Esophagus squamous epithelium (tissue), 5 donors: Measurements from ENCODE around the gene GOSR1. TPM values are rescaled to one million over a fixed set of nuclear protein-coding genes. Genes with fewer than 3 reads are reported as not detected.
"Not testable (repeated sequence)": the region's sequence is repeated elsewhere in the genome, so short reads cannot be mapped to it uniquely, and the experiment has no call there.

Experiments
- DNase-seq: peaks from one replicate; lab custom pipeline; 2025; lab: John Stamatoyannopoulos, UW
- H3K27ac ChIP-seq, 4 donors: fragments of 200-600 bp; sonication (generic); one replicate each; pipeline ENCODE4 v1.5.1; 2016 to 2019; ENCODE audit warnings: mild to moderate bottlenecking in 1 of 4
- H3K27me3 ChIP-seq, 4 donors: fragments of 200-600 bp; sonication (generic); 1 replicate in 3 of 4; 2 replicates in 1 of 4; pipeline versions ENCODE4 v1.5.1 to v1.6.0; 2017 to 2021; ENCODE audit warnings: antibody characterized with exemption in 1 of 4
- H3K36me3 ChIP-seq, 3 donors: fragments of 200-600 bp; sonication (generic); one replicate each; pipeline ENCODE4 v1.5.1; 2016 to 2019
- H3K4me1 ChIP-seq, 3 donors: fragments of 200-600 bp; sonication (generic); one replicate each; pipeline ENCODE4 v1.5.1; 2017 to 2019
- H3K4me3 ChIP-seq, 4 donors: fragments of 200-600 bp; sonication (generic); 1 replicate in 3 of 4; 2 replicates in 1 of 4; pipeline ENCODE4 v1.5.1; 2016 to 2019; ENCODE audit warnings: mild to moderate bottlenecking in 2 of 4, moderate library complexity in 1 of 4
- H3K9me3 ChIP-seq, 3 donors: fragments of 200-600 bp; sonication (generic); one replicate each; pipeline ENCODE4 v1.5.1; 2016 to 2019
- POLR2A ChIP-seq, 4 donors: fragments of 450-650 bp; IDR thresholded peaks; one replicate each; pipeline ENCODE4 v1.6.1; 2017; ENCODE audit warnings: antibody characterized with exemption in 4 of 4, mild to moderate bottlenecking in 4 of 4, moderate library complexity in 3 of 4
- WGBS, 2 donors: methylation state at CpG; one replicate each; pipeline ENCODE4 v1.1.5; 2018; 5-methylcytosine and 5-hydroxymethylcytosine counted together
- intact Hi-C: fragments of 100-400 bp; cut with DNase I; formaldehyde crosslinking; loops from one replicate; pipeline ENCODE4 v1.15.0; 2022
- total RNA-seq, 4 donors: library from RNA; depleted of rRNA; stranded (reverse); fragments of >200 nt; gene quantifications; one replicate each; pipeline ENCODE4 v1.1.0, GENCODE V29; 2016
- TF ChIP-seq, protein P1 (sequence below), 6 experiments: fragments of 450-650 bp in 4 of 6; fragments of 200-600 bp in 2 of 6; sonication (generic) in 2 of 6; IDR thresholded peaks; one replicate each; pipeline ENCODE4 v1.5.1; 2016 to 2019; ENCODE audit warnings: antibody characterized with exemption in 6 of 6, mild to moderate bottlenecking in 4 of 6, moderate library complexity in 4 of 6
- donor health status: DM: yes; HTN: yes; CAD: no.

The GOSR1 gene
- total RNA-seq, 4 donors from 2014 or later: 19.4 to 50.4 (median 37.7) TPM

- no peak overlapping the region for H3K4me3 ChIP-seq
- intact Hi-C loops: no loop called here
- no peaks in the 10 kb centered on the region for H3K9me3 ChIP-seq
- DNase-seq: no peak
- H3K27ac ChIP-seq: no peak overlapping the region
- no peaks in the 10 kb centered on the region for H3K36me3 ChIP-seq
- TF ChIP-seq POLR2A (IDR thresholded peaks at IDR 0.05): no peak
- TF ChIP-seq, protein P1, sequence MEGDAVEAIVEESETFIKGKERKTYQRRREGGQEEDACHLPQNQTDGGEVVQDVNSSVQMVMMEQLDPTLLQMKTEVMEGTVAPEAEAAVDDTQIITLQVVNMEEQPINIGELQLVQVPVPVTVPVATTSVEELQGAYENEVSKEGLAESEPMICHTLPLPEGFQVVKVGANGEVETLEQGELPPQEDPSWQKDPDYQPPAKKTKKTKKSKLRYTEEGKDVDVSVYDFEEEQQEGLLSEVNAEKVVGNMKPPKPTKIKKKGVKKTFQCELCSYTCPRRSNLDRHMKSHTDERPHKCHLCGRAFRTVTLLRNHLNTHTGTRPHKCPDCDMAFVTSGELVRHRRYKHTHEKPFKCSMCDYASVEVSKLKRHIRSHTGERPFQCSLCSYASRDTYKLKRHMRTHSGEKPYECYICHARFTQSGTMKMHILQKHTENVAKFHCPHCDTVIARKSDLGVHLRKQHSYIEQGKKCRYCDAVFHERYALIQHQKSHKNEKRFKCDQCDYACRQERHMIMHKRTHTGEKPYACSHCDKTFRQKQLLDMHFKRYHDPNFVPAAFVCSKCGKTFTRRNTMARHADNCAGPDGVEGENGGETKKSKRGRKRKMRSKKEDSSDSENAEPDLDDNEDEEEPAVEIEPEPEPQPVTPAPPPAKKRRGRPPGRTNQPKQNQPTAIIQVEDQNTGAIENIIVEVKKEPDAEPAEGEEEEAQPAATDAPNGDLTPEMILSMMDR (IDR thresholded peaks at IDR 0.05): no peak
- WGBS, 2 donors: 74 to 83% methylated on average over 6 to 9 of the region's 22 CpGs
- no peaks in the 10 kb centered on the region for H3K27me3 ChIP-seq
- H3K4me1 ChIP-seq: no peaks in the 10 kb centered on the region
Observed at GRCh38 chr17:30558686-30559545, 81.7 kb downstream of the GOSR1 start.

GRCh38 chr17:30559656-30560055 lies 82.4 kb downstream of the GOSR1 start:
- intact Hi-C loops: no loop called here
- Histone ChIP-seq H3K27me3 (peaks cover 0 to 2% (median 0%) of the 10 kb centered on the region in 4 donors), H3K9me3 (no peaks in the 10 kb centered on the region), H3K27ac (no peak overlapping the region), H3K4me1 (no peaks in the 10 kb centered on the region), H3K36me3 (no peaks in the 10 kb centered on the region), H3K4me3 (no peak overlapping the region)
- DNase-seq: no peak
- 89% methylated on average over 3 of the region's 7 CpGs; no CpG with 5 or more reads in 1 of the 2 donors for WGBS, 2 donors
- TF ChIP-seq, protein P1 (IDR thresholded peaks at IDR 0.05): no peak
- TF ChIP-seq POLR2A (IDR thresholded peaks at IDR 0.05): no peak

DNA sequence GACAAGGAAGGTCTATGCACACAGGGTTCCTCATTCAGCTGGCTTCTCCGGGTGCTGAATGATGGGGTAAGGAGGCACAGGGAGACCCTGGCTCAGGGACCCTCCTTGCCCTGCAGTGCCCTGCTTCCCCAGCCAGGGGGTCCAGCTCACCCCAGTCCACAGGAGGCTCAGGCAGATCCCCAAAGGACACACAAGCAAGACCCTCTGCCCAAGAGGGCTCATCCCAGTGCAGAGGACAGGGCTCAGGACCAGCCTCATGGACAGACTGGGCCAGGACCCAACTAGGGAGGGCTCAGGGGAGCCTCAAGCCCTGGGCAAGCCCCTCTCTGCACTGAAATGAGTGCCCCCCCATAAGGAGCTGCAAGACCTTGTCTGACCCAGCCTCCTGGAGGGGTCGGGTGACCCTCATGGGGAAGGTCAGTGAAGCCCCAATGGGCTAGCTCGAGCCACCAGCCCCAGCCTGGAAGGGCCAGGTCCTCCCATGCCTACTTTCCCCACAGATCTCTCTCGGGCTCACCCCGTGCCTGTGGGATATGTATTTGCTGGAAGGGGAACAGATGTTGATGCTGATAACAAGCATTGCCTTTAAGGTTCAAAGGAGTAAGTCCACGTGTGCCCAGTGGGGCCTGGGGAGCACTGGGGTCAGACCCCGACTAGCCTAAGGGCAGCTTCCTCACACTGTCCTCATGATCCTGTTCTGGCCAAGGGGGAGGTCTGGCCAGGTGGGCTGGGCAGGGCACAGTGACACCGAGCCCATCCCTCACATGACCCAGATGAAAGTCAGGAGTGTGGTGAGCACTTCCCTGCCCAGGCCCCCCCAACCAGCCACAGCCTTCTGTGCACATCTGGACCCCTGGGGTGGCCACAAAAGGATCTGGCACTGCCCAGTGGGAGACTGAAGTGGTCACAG lies 83.2 kb downstream of the GOSR1 start:
- H3K36me3 ChIP-seq, DNase-seq, H3K9me3 ChIP-seq, H3K4me3 ChIP-seq, H3K4me1 ChIP-seq, H3K27me3 ChIP-seq, H3K27ac ChIP-seq, intact Hi-C loops: not testable (repeated sequence)
- no CpG with 5 or more reads among the region's 8 CpGs for WGBS, 2 donors

DNA sequence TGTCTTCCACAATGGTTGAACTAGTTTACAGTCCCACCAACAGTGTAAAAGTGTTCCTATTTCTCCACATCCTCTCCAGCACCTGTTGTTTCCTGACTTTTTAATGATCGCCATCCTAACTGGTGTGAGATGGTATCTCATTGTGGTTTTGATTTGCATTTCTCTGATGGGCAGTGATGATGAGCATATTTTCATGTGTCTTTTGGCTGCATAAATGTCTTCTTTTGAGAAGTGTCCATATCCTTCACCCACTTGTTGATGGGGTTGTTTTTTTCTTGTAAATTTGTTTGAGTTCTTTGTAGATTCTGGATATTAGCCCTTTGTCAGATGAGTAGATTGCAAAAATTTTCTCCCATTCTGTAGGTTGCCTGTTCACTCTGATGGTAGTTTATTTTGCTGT lies 84.6 kb downstream of the GOSR1 start:
- H3K36me3 ChIP-seq, H3K4me3 ChIP-seq, H3K9me3 ChIP-seq, H3K4me1 ChIP-seq, DNase-seq, H3K27ac ChIP-seq, intact Hi-C loops: not testable (repeated sequence)
- 73 to 80% methylated on average over 1 of the region's 1 CpG for WGBS, 2 donors
- peaks cover 0 to 11% (median 0%) of the 10 kb centered on the region in 4 donors for H3K27me3 ChIP-seq

DNA sequence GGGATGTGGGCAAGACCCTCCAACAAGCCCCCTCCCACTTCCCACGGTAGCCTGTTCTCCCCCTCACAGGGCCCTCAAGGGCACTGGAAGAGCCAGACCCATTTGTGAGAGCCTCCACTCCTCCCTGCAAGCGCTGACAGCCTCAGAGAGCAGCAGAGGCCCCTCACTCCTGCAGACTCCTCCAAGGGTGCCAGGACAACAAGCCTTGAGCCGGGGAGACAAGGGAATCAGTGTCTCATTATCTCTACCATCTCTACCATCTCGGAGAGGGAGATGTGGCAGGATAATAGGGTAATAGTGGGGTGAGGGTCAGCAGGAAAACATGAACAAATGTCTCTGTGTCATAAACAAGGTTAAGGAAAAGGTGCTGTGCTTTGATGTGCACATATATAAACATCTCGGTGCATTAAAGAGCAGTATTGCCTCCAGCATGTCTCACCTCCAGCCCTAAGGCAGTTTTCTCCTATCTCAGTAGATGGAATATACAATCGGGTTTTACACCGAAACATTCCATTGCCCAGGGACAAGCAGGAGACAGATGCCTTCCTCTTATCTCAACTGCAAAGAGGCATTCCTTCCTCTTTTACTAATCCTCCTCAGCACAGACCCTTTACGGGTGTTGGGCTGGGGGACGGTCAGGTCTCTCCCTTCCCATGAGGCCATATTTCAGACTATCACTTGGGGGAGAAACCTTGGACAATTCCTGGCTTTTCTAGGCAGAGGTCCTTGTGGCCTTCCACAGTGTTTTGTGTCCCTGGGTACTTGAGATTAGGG lies 86.1 kb downstream of the GOSR1 start:
- H3K27ac ChIP-seq, H3K36me3 ChIP-seq, H3K4me3 ChIP-seq, H3K9me3 ChIP-seq, H3K4me1 ChIP-seq, intact Hi-C loops, DNase-seq: not testable (repeated sequence)
- H3K27me3 ChIP-seq: peaks cover 0 to 11% (median 0%) of the 10 kb centered on the region in 4 donors
- 56 to 74% methylated on average over 7 of the region's 9 CpGs for WGBS, 2 donors

DNA sequence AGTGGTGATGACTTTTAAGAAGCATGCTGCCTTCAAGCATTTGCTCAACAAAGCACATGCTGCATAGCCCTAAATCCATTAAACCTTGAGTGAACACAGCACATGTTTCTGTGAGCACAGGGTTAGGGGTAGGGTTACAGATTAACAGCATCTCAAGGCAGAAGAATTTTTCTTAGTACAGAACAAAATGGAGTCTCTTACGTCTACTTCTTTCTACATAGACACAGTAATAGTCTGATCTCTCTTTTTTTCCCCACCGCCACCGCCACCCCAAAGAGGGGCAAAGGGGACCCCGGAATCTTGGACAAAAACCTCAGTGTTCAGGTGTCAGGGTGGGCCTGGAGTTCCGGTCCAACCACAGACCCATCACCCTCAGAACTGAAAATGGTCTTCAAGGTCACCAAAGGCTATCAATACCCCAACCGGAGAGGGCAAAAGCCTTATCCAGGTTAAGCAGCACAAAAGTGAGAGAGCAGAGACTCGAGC lies 86.7 kb downstream of the GOSR1 start:
- intact Hi-C loops: not testable (repeated sequence)

DNA sequence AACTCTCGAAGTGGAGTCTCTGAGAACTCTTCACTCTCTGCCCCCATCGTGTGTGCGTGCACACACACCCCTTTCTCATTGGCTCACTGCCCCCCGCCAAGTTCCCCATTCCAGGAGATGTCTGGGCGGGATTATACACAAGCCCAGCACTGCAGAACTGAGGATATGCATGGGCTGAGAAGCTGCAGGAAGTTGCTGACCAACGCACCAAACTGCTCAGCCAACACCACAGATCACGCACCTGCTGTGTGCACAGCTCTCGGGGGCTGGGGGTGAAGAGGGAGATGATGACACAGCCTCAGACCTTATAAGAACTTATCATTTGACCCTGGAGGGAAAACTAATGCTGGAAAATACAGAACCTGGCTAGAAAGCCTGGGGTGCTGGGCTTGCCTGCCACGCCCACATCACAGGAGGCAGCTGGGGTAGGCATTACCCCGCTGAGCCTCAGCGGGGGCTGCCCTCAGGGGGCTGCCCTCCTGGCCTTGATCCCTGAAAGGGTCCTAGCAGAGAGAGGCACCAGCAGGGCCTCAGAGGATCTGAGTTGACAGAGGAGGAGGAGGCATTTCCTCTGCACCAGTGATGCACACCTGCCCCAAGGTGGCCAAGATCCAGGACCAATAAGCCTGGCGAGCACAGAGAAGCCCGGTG lies 87.3 kb downstream of the GOSR1 start:
- H3K4me3 ChIP-seq, H3K27ac ChIP-seq, H3K4me1 ChIP-seq, intact Hi-C loops, H3K36me3 ChIP-seq, H3K9me3 ChIP-seq, DNase-seq: not testable (repeated sequence)
- peaks cover 0 to 11% (median 0%) of the 10 kb centered on the region in 4 donors for H3K27me3 ChIP-seq
- WGBS, 2 donors: 28 to 46% methylated on average over 5 to 6 of the region's 13 CpGs

More for the DNA sequence above, 86.7 kb downstream of the GOSR1 start:
- H3K4me1 ChIP-seq, H3K4me3 ChIP-seq, H3K36me3 ChIP-seq, DNase-seq, H3K9me3 ChIP-seq, H3K27ac ChIP-seq: not testable (repeated sequence)
- 74 to 88% methylated on average over 5 to 7 of the region's 7 CpGs for WGBS, 2 donors
- peaks cover 0 to 11% (median 0%) of the 10 kb centered on the region in 4 donors for H3K27me3 ChIP-seq
